ENCODE measurements around the gene CDKAL1. TPM values are rescaled to one million over a fixed set of nuclear protein-coding genes. Genes with fewer than 3 reads are reported as not detected.
"Not testable (repeated sequence)": the region's sequence is repeated elsewhere in the genome, so short reads cannot be mapped to it uniquely, and the experiment has no call there.

CDKAL1 gene
- total RNA-seq, 1 experiment from 2014 or later = 11.8 TPM

GRCh38 chr6:21188505-21189223 lies 654.4 kb downstream of the CDKAL1 start:
- BruUV-seq (replicated peaks) = no TSS peak
- Mint-ChIP-seq H3K27ac (ENCODE audit: low read depth, unreplicated experiment) (peak overlapping the region; percentile 97), H3K36me3 (ENCODE audit: insufficient read depth, unreplicated experiment) (no peaks in the 10 kb centered on the region), H3K27me3 (ENCODE audit: insufficient read depth, unreplicated experiment) (no peaks in the 10 kb centered on the region), H3K4me1 (ENCODE audit: insufficient read depth, unreplicated experiment) (peaks cover 12% of the 10 kb centered on the region), H3K4me3 (ENCODE audit: unreplicated experiment) (no peak overlapping the region), H3K9me3 (ENCODE audit: unreplicated experiment) (peaks cover 1% of the 10 kb centered on the region)
- ChIA-PET POLR2A (interaction anchor here (0.7 to 1.6 kb wide), 3 partner anchors 64 to 285 kb away, joined by 4 to 5 read pairs (median 4); no protein-coding TSS in a partner anchor), CTCF (interaction anchor here (0.5 to 1.2 kb wide), 2 partner anchors 24 to 317 kb away, joined by 3 read pairs; no protein-coding TSS in a partner anchor)
- TF ChIP-seq CTCF (IDR thresholded peaks at IDR 0.05; ENCODE audit: unreplicated experiment) = no peak
- peak; percentile 73 for DNase-seq (ENCODE audit: unreplicated experiment)
- intact Hi-C loops (cut with micrococcal nuclease) = no loop called here

DNA sequence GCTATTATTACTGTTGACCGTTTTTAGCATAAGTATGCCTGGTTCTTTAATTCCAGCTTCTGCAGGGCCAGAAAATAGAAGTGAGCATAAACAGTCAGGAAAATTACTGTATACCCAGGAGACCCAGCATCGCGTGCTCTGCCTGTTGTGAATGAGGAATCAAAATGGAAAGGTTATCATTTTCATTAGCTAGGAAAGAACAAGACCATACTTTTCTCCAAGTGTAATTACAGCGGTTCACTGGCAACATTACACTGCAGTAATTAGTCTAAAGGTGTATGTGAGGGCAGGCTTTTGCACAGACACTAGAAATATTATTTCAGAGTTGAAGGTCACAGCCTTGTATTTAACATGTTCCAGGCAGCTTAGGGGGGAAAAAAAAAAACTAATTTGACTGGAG lies 655.5 kb downstream of the CDKAL1 start:
- Mint-ChIP-seq H3K4me3 (ENCODE audit: unreplicated experiment) (no peak overlapping the region), H3K9me3 (ENCODE audit: unreplicated experiment) (peaks cover 5% of the 10 kb centered on the region), H3K4me1 (ENCODE audit: insufficient read depth, unreplicated experiment) (peaks cover 12% of the 10 kb centered on the region), H3K27me3 (ENCODE audit: insufficient read depth, unreplicated experiment) (no peaks in the 10 kb centered on the region), H3K36me3 (ENCODE audit: insufficient read depth, unreplicated experiment) (no peaks in the 10 kb centered on the region), H3K27ac (ENCODE audit: low read depth, unreplicated experiment) (no peak overlapping the region)
- POLR2A ChIA-PET = interaction anchor here (1.6 kb wide), 1 partner anchor 74 kb away, joined by 5 read pairs; no protein-coding TSS in a partner anchor
- no peak for TF ChIP-seq CTCF (IDR thresholded peaks at IDR 0.05; ENCODE audit: unreplicated experiment)
- CTCF ChIA-PET = interaction anchor here (0.7 to 1.2 kb wide), 3 partner anchors 20 to 152 kb away, joined by 3 to 4 read pairs (median 3); no protein-coding TSS in a partner anchor
- DNase-seq (ENCODE audit: unreplicated experiment) = no peak
- no TSS peak for BruUV-seq (replicated peaks)
- intact Hi-C loops (cut with micrococcal nuclease) = no loop called here

- Mint-ChIP-seq H3K9me3 (ENCODE audit: unreplicated experiment) (peaks cover 5% of the 10 kb centered on the region), H3K27ac (ENCODE audit: low read depth, unreplicated experiment) (no peak overlapping the region), H3K36me3 (ENCODE audit: insufficient read depth, unreplicated experiment) (no peaks in the 10 kb centered on the region), H3K4me1 (ENCODE audit: insufficient read depth, unreplicated experiment) (peaks cover 12% of the 10 kb centered on the region), H3K4me3 (ENCODE audit: unreplicated experiment) (no peak overlapping the region), H3K27me3 (ENCODE audit: insufficient read depth, unreplicated experiment) (no peaks in the 10 kb centered on the region)
- BruUV-seq (replicated peaks) = no TSS peak
- ChIA-PET CTCF (no interaction called here), POLR2A (no interaction called here)
- DNase-seq (ENCODE audit: unreplicated experiment) = no peak
- intact Hi-C loops (cut with micrococcal nuclease) = no loop called here
- no peak for TF ChIP-seq CTCF (IDR thresholded peaks at IDR 0.05; ENCODE audit: unreplicated experiment)
These were observed 656.4 kb downstream of the CDKAL1 start for GRCh38 chr6:21190701-21191100.

GRCh38 chr6:21193790-21194475 lies 659.7 kb downstream of the CDKAL1 start:
- intact Hi-C loops (cut with micrococcal nuclease) = no loop called here
- ChIA-PET POLR2A (no interaction called here), CTCF (no interaction called here)
- Mint-ChIP-seq H3K4me1 (ENCODE audit: insufficient read depth, unreplicated experiment) (peaks cover 2% of the 10 kb centered on the region), H3K36me3 (ENCODE audit: insufficient read depth, unreplicated experiment) (no peaks in the 10 kb centered on the region), H3K27me3 (ENCODE audit: insufficient read depth, unreplicated experiment) (no peaks in the 10 kb centered on the region), H3K27ac (ENCODE audit: low read depth, unreplicated experiment) (no peak overlapping the region), H3K4me3 (ENCODE audit: unreplicated experiment) (no peak overlapping the region), H3K9me3 (ENCODE audit: unreplicated experiment) (peaks cover 5% of the 10 kb centered on the region)
- DNase-seq (ENCODE audit: unreplicated experiment) = no peak
- no peak for TF ChIP-seq CTCF (IDR thresholded peaks at IDR 0.05; ENCODE audit: unreplicated experiment)
- no TSS peak for BruUV-seq (replicated peaks)

DNA sequence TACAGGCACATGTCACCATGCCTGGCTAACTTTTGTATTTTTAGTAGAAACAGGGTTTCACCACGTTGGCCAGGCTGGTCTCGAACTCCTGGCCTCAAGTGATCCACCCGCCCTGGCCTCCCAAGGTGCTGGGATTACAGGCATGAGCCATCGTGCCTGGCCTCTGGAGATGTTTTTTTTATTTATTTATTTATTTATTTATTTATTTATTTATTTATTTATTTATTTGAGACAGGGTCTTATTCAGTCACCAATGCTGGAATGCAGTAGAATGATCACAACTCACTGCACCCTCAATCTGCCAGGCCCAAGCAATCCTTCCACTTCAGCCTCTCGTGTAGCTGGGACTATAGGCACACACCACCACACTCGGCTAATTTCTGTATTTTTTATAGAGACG lies 661.0 kb downstream of the CDKAL1 start:
- CTCF ChIA-PET; H3K4me1 Mint-ChIP-seq (ENCODE audit: insufficient read depth, unreplicated experiment); H3K27ac Mint-ChIP-seq (ENCODE audit: low read depth, unreplicated experiment); H3K9me3 Mint-ChIP-seq (ENCODE audit: unreplicated experiment); POLR2A ChIA-PET; H3K4me3 Mint-ChIP-seq (ENCODE audit: unreplicated experiment); DNase-seq (ENCODE audit: unreplicated experiment); BruUV-seq (replicated peaks); H3K27me3 Mint-ChIP-seq (ENCODE audit: insufficient read depth, unreplicated experiment); intact Hi-C loops (cut with micrococcal nuclease); H3K36me3 Mint-ChIP-seq (ENCODE audit: insufficient read depth, unreplicated experiment): not testable (repeated sequence)
